Measurements from ENCODE around the gene PYGB.
A peak's percentile ranks its signal among the peaks of the same experiment; 100 is the strongest.

PYGB gene

GRCh38 chr20:25283221-25283951 lies 35.5 kb downstream of the PYGB start:
- no peak for DNase-seq (ENCODE audit: low spot score)

GRCh38 chr20:25284131-25284601 lies 36.3 kb downstream of the PYGB start:
- no peak for DNase-seq (ENCODE audit: low spot score)

- no peak for DNase-seq (ENCODE audit: low spot score)
Measured at GRCh38 chr20:25285091-25285647, 37.3 kb downstream of the PYGB start.

GRCh38 chr20:25285856-25286798 lies 38.2 kb downstream of the PYGB start:
- no peak for DNase-seq (ENCODE audit: low spot score)

GRCh38 chr20:25286917-25287316 lies 39.0 kb downstream of the PYGB start:
- no peak for DNase-seq (ENCODE audit: low spot score)

- no peak for DNase-seq (ENCODE audit: low spot score)
Measured at GRCh38 chr20:25287631-25288290, 39.9 kb downstream of the PYGB start.

- no peak for DNase-seq (ENCODE audit: low spot score)
Measured at GRCh38 chr20:25288291-25289181, 40.7 kb downstream of the PYGB start.

GRCh38 chr20:25289886-25290597 lies 42.2 kb downstream of the PYGB start:
- DNase-seq (ENCODE audit: low spot score), result no peak

GRCh38 chr20:25290646-25291431 lies 43.0 kb downstream of the PYGB start:
- DNase-seq (ENCODE audit: low spot score), result no peak

GRCh38 chr20:25291432-25292133 lies 43.7 kb downstream of the PYGB start:
- no peak for DNase-seq (ENCODE audit: low spot score)

- DNase-seq (ENCODE audit: low spot score), result no peak
Measured at GRCh38 chr20:25292176-25292891, 44.4 kb downstream of the PYGB start.

- no peak for DNase-seq (ENCODE audit: low spot score)
Measured at GRCh38 chr20:25293507-25293906, 45.6 kb downstream of the PYGB start.

- no peak for DNase-seq (ENCODE audit: low spot score)
Measured at GRCh38 chr20:25293910-25294458, 46.1 kb downstream of the PYGB start.

- peak; percentile 50 for DNase-seq (ENCODE audit: low spot score)
Measured at GRCh38 chr20:25294459-25295385, 46.8 kb downstream of the PYGB start.

- no peak for DNase-seq (ENCODE audit: low spot score)
Measured at GRCh38 chr20:25295386-25296093, 47.7 kb downstream of the PYGB start.
